ENCODE measurements around the gene GSTM4.

Gene GSTM4

DNA sequence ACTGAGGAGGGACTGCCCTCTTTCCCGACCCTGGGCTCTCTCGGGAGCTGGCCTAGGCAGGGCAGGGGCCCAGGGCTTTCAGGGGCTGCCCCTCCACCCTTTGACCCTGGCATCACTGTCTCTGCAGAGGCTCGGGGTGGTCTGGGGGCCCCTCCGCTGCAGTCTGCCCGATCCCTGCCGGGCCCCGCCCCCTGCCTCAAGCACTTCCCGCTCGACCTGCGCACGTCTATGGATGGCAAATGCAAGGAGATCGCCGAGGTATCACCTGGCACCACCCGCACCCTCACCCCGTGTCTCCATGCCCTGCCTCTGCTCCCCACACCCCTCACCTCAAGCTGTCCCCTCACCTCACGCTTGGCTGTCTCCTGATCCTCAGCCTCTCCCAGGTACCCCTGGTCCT, 30.7 kb upstream of the GSTM4 start:
- no peak for DNase-seq

DNA sequence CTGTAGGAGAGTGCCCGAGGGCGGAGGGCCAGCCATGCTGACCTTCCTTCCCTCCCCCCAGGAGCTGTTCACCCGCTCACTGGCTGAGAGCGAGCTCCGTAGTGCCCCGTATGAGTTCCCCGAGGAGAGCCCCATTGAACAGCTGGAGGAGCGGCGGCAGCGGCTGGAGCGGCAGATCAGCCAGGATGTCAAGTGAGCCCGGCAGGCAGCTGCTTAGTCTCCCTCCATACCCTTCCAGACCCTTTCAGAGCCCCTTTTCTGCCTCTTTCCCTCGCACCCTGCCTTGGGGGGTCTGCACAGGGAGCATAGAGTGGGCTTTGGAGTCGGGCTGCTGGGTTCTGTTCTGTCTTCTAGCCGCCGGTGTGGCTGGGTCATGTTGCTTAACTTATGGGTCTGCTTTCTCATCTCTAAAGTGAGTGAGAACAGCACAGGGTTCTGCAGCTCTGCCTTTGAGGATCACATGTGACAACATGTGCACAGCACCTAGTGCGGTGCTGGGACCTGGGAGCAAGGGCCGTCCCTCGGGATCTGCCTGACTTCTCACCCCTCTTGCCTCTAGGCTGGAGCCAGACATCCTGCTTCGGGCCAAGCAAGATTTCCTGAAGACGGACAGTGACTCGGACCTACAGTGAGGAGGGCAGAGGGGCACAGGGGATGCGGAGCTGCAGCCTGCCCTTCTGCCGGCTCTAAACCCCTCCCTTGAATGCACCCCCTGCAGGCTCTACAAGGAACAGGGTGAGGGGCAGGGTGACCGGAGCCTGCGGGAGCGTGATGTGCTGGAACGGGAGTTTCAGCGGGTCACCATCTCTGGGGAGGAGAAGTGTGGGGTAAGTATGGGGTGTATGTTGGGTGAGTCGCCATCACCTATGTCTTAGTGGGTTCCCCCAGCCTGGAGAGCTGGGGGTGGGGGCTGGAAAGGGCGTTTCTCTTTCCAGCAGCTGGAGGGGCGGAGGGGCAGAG, 30.0 kb upstream of the GSTM4 start:
- DNase-seq, result no peak

DNA sequence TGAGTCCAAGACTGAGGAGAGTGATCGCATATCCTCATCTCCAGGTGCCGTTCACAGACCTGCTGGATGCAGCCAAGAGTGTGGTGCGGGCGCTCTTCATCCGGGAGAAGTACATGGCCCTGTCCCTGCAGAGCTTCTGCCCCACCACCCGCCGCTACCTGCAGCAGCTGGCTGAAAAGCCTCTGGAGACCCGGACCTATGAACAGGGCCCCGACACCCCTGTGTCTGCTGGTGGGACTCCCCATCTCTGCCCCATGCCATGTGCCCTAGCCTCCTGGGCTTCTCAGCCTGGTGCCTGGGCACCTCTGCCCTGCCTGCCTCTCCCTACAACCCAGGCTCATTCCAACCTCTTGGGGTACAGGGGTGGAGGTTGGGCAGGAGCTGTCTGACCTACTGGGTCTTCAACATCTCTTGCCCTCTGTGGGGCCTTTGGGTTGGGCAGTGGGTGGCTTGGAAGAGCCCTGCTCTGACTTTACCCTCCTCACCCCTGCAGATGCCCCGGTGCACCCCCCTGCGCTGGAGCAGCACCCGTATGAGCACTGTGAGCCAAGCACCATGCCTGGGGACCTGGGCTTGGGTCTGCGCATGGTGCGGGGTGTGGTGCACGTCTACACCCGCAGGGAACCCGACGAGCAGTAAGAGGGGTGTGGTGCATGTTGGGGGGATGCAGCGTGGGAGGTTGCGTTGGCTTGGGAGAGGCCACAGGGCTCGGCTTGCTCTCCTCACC, 29.1 kb upstream of the GSTM4 start:
- DNase-seq, result no peak

DNA sequence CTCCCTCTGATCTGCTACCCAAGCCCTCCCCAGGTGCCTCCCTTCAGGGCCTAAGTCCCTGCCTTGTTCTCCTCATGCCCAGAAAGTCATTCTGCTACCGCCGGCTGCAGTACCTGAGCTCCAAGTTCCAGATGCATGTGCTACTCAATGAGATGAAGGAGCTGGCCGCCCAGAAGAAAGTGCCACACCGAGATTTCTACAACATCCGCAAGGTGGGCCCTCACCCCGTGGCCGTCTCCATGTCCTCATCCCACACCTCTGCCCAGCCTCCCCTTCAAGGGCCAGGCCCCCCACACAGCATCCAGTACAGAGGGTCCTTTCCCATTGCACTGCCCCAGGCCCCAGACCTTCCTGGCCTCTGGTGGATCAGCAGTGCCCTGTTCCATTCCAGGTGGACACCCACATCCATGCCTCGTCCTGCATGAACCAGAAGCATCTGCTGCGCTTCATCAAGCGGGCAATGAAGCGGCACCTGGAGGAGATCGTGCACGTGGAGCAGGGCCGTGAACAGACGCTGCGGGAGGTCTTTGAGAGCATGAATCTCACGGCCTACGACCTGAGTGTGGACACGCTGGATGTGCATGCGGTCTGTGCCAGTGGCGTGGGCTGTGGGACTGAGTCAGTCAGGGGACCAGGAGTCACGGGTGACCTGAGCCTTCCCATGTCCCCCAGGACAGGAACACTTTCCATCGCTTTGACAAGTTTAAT, 28.1 kb upstream of the GSTM4 start:
- no peak for DNase-seq

DNA sequence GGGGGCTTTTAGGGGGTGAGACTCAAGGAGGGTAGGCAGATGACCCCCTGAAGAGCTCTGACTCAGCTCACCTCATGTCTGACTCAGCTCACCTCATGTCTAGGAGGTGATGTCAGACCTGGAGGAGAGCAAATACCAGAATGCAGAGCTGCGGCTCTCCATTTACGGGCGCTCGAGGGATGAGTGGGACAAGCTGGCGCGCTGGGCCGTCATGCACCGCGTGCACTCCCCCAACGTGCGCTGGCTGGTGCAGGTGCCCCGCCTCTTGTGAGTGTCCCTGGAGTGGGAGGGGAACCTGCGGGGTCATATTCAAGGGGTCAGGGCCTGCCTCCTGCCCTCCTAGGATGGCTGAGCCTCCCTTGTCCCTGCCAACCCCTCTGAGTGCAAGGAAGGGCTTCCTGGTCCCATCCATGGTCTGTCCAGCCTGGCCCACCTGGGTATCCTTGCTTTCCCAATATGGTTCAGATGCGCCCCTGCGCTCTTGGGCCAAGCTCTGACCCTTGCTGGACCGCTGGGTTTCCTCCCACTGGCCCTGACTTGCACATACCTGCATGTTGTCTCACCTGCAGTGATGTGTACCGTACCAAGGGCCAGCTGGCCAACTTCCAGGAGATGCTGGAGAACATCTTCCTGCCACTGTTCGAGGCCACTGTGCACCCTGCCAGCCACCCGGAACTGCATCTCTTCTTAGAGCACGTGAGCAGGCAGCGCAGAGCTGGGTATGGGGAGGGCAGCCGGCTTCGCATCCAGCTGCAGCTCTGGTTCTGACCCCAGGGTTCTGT, 27.2 kb upstream of the GSTM4 start:
- DNase-seq, result no peak

DNA sequence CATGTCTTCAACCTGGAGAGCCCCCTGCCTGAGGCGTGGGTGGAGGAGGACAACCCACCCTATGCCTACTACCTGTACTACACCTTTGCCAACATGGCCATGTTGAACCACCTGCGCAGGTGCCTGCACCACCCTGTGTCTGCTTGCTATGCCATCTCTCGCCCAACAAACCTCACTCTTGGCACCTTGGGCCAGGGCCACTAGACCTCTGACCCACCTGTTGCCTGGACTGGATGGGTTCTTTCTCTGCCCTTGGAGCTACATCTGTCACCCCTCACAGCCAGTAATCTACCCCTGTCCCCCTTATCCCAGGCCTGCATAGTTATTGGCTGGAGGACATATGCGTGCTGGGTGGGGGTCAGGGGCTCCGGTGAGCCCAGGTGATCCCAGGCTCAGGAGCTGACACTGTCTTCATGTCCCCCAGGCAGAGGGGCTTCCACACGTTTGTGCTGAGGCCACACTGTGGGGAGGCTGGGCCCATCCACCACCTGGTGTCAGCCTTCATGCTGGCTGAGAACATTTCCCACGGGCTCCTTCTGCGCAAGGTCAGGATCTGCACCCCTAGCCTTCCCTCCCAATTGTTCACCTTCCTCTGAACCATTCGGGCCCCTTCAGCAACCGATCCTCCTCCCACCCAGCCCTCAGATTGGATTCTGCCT, 26.4 kb upstream of the GSTM4 start:
- no peak for DNase-seq

DNA sequence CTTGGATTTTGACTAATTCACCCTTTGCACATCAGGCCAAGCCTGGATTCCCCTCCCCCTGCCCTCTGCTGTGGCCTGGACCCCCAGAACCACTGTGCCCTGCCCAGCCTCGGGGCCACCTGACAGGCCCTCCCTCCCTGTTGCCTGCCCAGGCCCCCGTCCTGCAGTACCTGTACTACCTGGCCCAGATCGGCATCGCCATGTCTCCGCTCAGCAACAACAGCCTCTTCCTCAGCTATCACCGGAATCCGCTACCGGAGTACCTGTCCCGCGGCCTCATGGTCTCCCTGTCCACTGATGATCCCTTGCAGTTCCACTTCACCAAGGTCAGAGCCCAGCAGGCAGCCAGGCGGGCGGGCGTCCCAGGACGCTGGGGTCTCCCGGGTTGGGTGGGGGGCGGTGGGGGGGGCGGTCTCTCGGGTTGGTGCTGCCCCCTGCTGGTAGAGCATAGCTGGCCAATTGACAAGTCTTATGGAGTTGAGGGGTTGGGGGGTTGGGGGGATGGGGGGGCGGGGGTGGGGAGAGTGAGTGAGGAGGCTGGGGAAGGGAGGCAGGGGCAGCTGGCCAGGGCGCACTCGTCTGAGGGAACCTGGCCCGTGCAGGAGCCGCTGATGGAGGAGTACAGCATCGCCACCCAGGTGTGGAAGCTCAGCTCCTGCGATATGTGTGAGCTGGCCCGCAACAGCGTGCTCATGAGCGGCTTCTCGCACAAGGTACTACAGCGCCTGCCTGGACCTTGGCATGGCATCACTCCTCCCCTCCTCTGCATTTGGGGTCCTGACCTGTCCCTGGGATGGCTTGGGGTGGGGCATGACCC, 25.6 kb upstream of the GSTM4 start:
- DNase-seq, result no peak

DNA sequence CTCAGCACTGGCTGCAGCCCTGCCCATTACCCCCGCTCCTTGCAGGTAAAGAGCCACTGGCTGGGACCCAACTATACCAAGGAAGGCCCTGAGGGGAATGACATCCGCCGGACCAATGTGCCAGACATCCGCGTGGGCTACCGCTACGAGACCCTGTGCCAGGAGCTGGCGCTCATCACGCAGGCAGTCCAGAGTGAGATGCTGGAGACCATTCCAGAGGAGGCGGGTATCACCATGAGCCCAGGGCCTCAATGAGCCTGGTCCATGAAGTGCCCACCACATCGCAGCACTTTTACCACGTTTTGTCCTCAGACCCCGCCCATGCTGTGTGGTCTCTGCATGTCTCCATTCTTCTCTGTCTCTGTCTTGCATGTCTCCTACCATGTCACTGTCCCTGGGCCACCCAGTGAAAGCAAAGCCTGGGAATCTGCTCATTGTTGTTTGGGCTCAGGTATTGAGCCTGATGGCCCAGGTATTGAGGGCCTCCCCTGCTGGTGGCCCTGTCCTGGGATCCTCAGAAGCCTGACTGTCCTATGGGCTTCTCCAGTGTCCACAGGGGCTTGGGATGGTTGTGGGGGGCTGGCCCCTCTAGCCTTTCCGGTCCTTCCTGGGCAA, 24.9 kb upstream of the GSTM4 start:
- no peak for DNase-seq

DNA sequence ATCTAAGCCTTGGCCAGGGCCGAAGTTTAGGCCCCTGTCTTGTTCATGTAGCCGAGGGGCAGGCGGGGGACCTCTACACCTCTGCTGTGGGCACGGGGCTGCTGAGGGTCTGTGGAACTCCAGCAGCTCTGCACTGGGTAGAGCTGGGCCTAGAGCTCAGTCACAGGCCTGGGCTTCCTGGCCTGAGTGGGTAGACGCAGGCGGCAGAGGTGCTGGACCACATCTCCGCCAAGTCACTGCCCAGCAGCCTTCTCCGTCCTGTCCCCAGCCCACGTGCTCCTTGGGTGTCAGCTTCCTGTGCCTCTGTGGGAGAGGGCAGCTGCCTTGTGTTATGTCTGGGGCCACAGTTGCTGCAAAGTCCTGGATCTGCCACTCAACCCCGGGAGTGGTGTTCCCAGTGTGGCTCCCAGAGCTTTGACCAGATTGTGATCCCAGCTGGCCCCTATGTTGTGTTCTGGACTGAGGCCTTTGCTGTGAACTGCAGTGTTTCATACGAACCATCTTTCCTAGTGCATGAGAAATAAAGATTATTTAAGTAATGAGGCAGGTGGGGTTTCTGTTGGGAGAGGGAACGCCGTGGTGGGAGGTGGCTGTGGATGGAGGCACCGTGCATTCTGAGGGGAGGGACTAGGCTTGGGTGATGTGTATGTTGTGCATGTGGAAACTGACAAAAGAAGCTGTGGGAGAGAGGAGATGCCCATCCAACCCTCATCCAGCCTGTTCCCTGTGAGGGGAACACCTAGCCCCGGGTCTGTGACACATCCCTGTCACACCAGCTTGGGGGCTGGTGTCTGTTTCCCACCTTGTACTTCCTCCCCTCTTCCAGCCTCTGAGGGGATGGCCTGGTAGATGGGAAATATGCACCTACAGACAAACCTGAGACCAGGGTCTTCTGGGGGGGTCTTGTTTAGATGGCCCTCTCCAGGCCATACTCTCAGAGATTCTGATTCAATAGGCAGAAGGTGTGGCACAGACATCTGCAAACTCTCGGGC, 24.1 kb upstream of the GSTM4 start:
- no peak for DNase-seq

DNA sequence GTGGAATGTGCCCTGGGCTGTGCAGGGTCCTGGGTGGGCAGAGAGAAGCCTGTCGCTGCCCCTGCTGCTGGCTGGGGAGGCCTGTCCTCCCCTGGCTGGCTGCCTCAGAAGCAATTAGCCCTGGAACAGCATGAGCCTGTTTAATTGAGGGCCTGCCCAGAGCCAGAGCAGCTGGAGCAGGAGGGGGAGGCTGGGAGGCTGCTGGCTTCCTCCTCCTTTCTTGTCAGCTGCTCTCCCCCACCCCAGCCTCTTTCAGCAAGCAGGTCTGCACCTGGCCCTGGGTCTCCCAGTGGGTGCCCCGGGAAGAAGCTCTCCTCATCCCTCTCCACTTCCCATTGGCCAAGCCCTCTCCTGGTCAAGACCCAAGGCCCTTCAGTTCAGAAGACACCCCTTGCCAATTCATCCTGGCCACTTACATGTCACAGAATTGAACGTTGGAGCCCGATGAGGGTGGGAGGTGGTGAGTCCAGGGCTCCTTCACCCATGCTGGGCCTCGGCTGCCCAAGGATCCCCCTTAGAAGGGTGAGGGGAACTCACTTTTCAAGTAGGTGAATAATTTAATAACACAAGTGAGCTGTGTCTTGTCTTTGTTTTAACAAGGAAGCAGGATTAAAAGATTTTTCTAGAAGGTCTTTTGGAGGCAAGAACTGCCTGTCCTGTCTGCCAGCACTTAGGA, 23.1 kb upstream of the GSTM4 start:
- DNase-seq, result peak; percentile 59

DNA sequence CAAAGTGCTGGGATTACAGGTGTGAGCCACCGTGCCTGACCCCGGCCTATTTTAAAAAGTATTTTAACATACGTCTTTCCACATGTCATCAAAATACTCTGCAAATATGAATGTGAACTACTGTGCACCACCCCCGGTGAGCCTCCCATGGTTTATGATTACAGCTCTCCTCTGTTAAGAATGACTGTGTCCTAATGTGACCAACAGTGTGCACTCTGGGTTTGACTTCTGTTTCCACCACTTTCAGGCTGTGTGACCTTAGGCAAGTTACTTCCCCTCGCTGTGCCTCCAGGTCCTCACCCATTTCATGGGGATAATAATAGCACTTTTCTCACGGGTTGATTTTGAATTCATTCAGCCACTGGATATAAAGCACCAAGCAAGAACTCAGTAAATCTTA, 21.6 kb upstream of the GSTM4 start:
- DNase-seq, result no peak

DNA sequence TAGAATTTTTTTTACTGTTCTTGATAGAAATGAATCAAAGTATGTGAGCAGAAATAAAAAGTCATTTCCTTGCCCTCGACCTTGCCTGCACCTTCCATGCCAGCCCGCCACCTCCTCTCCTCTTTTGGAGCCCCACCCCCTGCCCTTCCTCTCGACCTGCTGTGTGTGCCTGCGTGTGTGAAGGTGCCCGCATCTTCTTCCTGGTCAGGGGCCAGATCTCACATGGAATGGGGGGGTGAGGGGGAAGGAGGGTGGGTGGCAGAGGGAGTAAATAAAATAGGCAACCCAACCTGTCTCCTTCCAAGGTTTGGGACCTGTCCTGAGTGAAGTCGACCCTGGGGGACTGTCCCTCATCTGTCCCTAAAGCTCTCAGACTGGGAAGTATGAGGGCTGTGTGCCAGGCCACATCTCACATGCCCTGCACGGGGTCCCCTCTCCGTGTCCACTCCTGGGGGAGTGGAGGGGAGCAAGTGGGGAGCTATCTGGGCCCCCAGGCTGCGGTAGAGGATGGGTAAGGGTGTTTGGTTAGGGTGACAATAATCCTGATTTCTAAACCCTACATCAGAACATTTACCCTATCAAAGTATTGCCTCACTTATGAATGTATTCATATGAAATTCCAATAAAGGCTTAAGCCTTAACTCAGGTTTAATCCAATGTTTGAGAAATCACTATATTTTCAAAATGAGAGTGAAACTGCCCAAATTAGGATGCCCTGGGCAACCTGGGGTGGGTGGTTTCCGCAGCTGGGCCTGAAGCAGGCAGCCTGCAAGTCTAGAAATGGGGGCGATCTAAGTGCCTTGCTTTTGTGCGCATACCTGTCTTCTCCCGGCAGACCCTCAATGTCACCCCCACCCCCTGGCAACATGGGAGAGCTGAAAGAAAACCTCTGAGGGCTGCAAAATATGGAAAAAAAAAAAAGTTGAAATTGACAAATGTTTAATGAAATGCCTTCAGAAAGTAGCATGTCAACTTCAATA, 20.8 kb upstream of the GSTM4 start:
- DNase-seq, result no peak

DNA sequence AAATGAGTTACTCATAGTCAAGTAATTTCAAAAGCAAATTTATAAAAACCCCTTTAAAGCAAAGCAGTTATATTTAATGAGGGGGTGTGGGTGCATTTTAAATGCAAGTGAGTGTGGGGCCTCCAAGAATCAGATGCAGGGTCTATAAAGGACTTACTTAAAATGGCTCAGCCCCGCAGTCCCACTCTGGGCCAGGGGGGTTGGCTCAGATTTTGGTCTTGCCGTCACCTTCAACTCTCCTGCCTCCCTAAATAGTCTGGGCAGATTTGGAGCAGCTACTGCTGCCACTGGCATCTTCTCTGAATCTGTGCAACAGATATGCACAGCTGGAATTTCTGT, 20.1 kb upstream of the GSTM4 start:
- DNase-seq, result no peak

DNA sequence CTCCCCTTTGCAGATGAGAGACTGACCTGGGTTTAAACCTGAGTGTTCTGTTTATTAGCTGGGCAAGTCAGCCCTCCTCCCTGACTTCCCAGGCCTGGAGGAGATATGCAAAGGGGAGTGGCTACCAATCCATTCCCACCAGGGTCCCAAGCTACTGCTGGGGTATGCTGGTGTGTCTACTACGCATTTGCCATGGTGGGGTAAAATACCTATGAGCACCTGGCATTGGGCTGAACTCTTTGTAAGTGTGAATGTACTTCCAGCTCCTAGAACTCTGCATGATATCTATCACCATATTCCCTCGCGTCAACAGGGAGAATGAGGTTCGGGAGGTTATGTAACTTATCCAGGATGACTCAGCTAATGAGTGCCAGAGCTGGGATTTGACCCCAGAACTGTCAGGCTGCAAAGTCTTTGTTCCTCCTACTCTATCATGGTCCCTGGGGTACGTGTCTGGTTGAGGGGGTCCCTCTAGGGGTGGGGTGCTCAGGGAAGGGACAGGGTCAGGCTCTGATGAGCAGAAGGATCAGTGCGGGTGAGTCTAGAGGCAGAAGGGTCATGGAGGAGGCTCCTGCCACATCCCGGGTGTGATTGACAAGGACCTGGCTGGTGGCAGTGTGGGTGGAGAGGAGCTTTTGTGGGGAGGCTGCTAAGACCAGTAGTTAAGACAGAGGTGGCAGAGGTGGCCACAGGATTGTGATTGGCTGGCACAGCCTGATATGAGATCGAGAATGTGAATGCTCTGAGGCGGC, 19.5 kb upstream of the GSTM4 start:
- DNase-seq, result no peak

DNA sequence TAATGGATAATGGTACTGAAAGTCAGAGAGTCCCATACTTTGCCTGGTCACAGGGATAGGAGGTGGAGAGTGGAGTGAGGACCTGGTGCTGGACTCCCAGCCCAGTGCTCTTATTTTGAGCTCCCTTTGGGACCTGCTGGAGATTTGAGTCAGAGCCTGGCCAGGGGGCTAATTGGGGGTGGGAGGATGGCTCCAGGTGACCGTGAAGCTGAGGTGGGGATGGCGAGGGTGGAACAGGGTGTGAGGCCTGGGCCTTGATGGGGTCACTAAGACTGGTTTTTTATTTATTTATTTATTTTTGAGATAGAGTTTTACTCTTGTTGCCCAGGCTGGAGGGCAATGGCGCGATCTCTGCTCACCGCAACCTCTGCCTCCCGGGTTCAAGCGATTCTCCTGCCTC, 18.5 kb upstream of the GSTM4 start:
- DNase-seq, result no peak

DNA sequence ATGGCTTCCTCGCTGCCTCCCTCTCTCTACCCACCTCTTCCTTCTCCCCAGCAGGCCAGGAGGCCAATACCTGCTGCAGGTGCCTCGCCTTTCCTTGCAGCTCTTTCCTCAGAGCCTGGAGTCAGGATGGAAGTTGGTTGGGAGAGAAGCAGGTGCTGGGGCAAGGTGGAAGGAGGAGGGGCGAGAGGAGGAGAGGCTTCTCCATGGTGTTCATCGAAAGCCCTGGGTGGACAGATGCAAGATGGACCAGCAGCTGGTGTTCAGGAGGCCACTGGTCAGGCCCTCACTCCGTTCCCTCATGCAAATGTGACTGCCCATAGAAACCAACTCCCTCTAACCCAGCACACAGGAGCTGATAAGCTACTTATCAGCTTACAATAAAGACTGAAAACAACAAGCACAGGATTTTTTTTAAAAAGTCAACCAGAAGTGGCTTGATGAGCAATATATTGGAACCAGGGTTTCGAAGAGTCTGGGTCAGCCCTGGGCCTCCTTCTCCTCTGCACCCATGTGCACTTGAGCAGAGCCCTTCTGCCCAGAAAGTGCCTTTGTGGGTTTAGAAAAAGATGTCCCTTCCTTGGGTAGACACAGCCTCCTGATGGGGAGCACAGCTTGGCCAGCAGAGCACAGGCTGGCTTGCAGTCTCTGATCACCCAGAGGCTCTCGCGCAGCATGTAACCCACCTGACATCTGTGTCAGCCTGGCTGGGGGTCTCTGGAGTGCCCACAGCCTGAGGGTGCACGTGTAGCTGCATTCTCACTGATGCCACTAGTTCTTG, 16.6 kb upstream of the GSTM4 start:
- DNase-seq, result no peak
